HEK293 (cell line): ENCODE data around the gene C10orf67.

Experiments used
- CTCF ChIA-PET: fragments of 350-600 bp; formaldehyde crosslinking; extraction: SDS; loops from one replicate; lab custom pipeline; 2021; ENCODE audit warnings: antibody characterized with exemption; lab: Yijun Ruan, JAX
- POLR2A ChIA-PET: fragments of 300-600 bp; formaldehyde crosslinking; extraction: SDS; loops from one replicate; lab custom pipeline; 2020; ENCODE audit warnings: antibody characterized with exemption, inconsistent platforms; lab: Yijun Ruan, JAX
- H3K27ac ChIP-seq: fragments of 200-500 bp; sonication (Bioruptor generic); 2 replicates; pipeline ENCODE4 v1.5.1; 2014; ENCODE audit warnings: low read depth, low read length, control low read depth, inconsistent platforms; ENCODE audit errors: extremely low read depth
- H3K36me3 ChIP-seq, 2 experiments: fragments of 200-500 bp in 1 of 2; sonication (Bioruptor generic) in 1 of 2; 1 replicate in 1 of 2; 2 replicates in 1 of 2; pipeline ENCODE4 v1.5.1; 2014 to 2017; ENCODE audit warnings: inconsistent platforms in 2 of 2, low read length in 2 of 2; ENCODE audit not compliant: control insufficient read depth in 2 of 2, insufficient read depth in 1 of 2
- H3K4me1 ChIP-seq: fragments of 200-500 bp; sonication (Bioruptor generic); 2 replicates; pipeline ENCODE4 v1.5.1; 2014; ENCODE audit warnings: mild to moderate bottlenecking, low read length, inconsistent platforms; ENCODE audit not compliant: control insufficient read depth, insufficient read depth
- H3K4me3 ChIP-seq: 2 replicates; pipeline ENCODE4 v1.5.1; 2011; ENCODE audit warnings: low read depth, mild to moderate bottlenecking, control low read depth, low read length, moderate library complexity
- H3K9me3 ChIP-seq: fragments of 200-500 bp; sonication (Bioruptor generic); 2 replicates; pipeline ENCODE4 v1.5.1; 2014; ENCODE audit warnings: low read depth, low read length, inconsistent platforms; ENCODE audit not compliant: control insufficient read depth, insufficient read depth
- ELK4 ChIP-seq: IDR thresholded peaks from 2 replicates; pipeline ENCODE4 v1.6.1; 2011; ENCODE audit warnings: mild to moderate bottlenecking, low read depth, low read length, borderline replicate concordance
- HOXD13 ChIP-seq: sonication (generic); formaldehyde crosslinking; IDR thresholded peaks from 2 replicates; pipeline ENCODE4 v1.8.0; 2022; ENCODE audit warnings: missing genetic modification reagents, borderline replicate concordance
- KLF8 ChIP-seq: fragments of 450-650 bp; formaldehyde crosslinking; IDR thresholded peaks from 2 replicates; pipeline ENCODE4 v1.5.1; 2016; ENCODE audit warnings: missing biosample characterization, missing genetic modification characterization
- OSR2 ChIP-seq: fragments of 450-650 bp; formaldehyde crosslinking; IDR thresholded peaks from 2 replicates; pipeline ENCODE4 v1.5.1; 2016; ENCODE audit warnings: missing biosample characterization, missing genetic modification characterization
- OVOL3 ChIP-seq: fragments of 450-650 bp; formaldehyde crosslinking; IDR thresholded peaks from 2 replicates; pipeline ENCODE4 v1.5.1; 2016; ENCODE audit warnings: missing biosample characterization, missing genetic modification characterization
- SP3 ChIP-seq: fragments of 450-650 bp; formaldehyde crosslinking; IDR thresholded peaks from 2 replicates; pipeline ENCODE4 v1.5.1; 2016; ENCODE audit warnings: missing biosample characterization, missing genetic modification characterization
- WT1 ChIP-seq: fragments of 450-650 bp; formaldehyde crosslinking; IDR thresholded peaks from 2 replicates; pipeline ENCODE4 v1.5.1; 2016; ENCODE audit warnings: missing biosample characterization, missing genetic modification characterization
- YY1 ChIP-seq: fragments of 450-650 bp; formaldehyde crosslinking; IDR thresholded peaks from 2 replicates; pipeline ENCODE4 v1.5.1; 2018; ENCODE audit warnings: missing biosample characterization, missing genetic modification characterization
- ZBTB1 ChIP-seq: fragments of 450-650 bp; formaldehyde crosslinking; IDR thresholded peaks from 2 replicates; pipeline ENCODE4 v1.5.1; 2016; ENCODE audit warnings: missing biosample characterization, missing genetic modification characterization
- ZNF138 ChIP-seq: fragments of 450-650 bp; formaldehyde crosslinking; IDR thresholded peaks from 2 replicates; pipeline ENCODE4 v1.5.1; 2016; ENCODE audit warnings: missing biosample characterization, missing genetic modification characterization, borderline replicate concordance
- ZNF2 ChIP-seq: fragments of 450-650 bp; formaldehyde crosslinking; IDR thresholded peaks from 2 replicates; pipeline ENCODE4 v1.5.1; 2016; ENCODE audit warnings: missing biosample characterization, missing genetic modification characterization
- ZNF302 ChIP-seq: fragments of 450-650 bp; formaldehyde crosslinking; IDR thresholded peaks from 2 replicates; pipeline ENCODE4 v1.5.1; 2016; ENCODE audit warnings: missing biosample characterization, missing genetic modification characterization, low read depth
- ZNF398 ChIP-seq: fragments of 450-650 bp; formaldehyde crosslinking; IDR thresholded peaks from 2 replicates; pipeline ENCODE4 v1.5.1; 2017; ENCODE audit warnings: missing biosample characterization, missing genetic modification characterization
- ZNF404 ChIP-seq: fragments of 450-650 bp; formaldehyde crosslinking; IDR thresholded peaks from 2 replicates; pipeline ENCODE4 v1.5.1; 2017; ENCODE audit warnings: missing biosample characterization, missing genetic modification characterization
- ZNF529 ChIP-seq: fragments of 450-650 bp; formaldehyde crosslinking; IDR thresholded peaks from 2 replicates; pipeline ENCODE4 v1.5.1; 2017; ENCODE audit warnings: missing genetic modification characterization, missing biosample characterization; ENCODE audit not compliant: insufficient replicate concordance
- ZNF548 ChIP-seq: fragments of 450-650 bp; formaldehyde crosslinking; IDR thresholded peaks from 2 replicates; pipeline ENCODE4 v1.5.1; 2016; ENCODE audit warnings: missing biosample characterization, missing genetic modification characterization
- ZNF658 ChIP-seq: fragments of 450-650 bp; formaldehyde crosslinking; IDR thresholded peaks from 2 replicates; pipeline ENCODE4; 2016; ENCODE audit warnings: missing biosample characterization, missing genetic modification characterization
- ZNF701 ChIP-seq: fragments of 450-650 bp; formaldehyde crosslinking; IDR thresholded peaks from 2 replicates; pipeline ENCODE4 v1.5.1; 2016; ENCODE audit warnings: missing biosample characterization, missing genetic modification characterization
- ZNF843 ChIP-seq: fragments of 450-650 bp; formaldehyde crosslinking; IDR thresholded peaks from 2 replicates; pipeline ENCODE4 v1.5.1; 2016; ENCODE audit warnings: missing biosample characterization, missing genetic modification characterization
- ZXDB ChIP-seq: fragments of 450-650 bp; formaldehyde crosslinking; IDR thresholded peaks from 2 replicates; pipeline ENCODE4 v1.5.1; 2016; ENCODE audit warnings: missing biosample characterization, missing genetic modification characterization

Gene C10orf67

GRCh38 chr10:23195846-23196600 lies 148.6 kb downstream of the C10orf67 start (continued):
- TF ChIP-seq ZNF398, result no peak

GRCh38 chr10:23194966-23195845 lies 149.4 kb downstream of the C10orf67 start:
- ChIA-PET POLR2A (no interaction called here), CTCF (no interaction called here)
- Histone ChIP-seq H3K27ac (no peak overlapping the region), H3K36me3 (no peaks in the 10 kb centered on the region), H3K4me1 (no peaks in the 10 kb centered on the region; the same call in 1 of the 2 replicates), H3K4me3 (no peak overlapping the region)
- TF ChIP-seq ZNF658 (tag by site-specific recombination) (no peak), ZNF843 (tag by site-specific recombination) (no peak), ZNF701 (tag by site-specific recombination) (no peak), ZNF529 (tag by site-specific recombination) (no peak), YY1 (tag by site-specific recombination) (no peak), OVOL3 (tag by site-specific recombination) (no peak), ELK4 (no peak), ZNF302 (no peak), ZNF2 (tag by site-specific recombination) (no peak), HOXD13 (CRISPR knock-in tag) (no peak), OSR2 (no peak), WT1 (no peak), ZXDB (tag by site-specific recombination) (no peak), ZNF138 (tag by site-specific recombination) (no peak), ZBTB1 (tag by site-specific recombination) (no peak), ZNF404 (tag by site-specific recombination) (no peak), ZNF548 (no peak), KLF8 (tag by site-specific recombination) (no peak)
- TF ChIP-seq, all 188 proteins: peak for 0
- H3K9me3 ChIP-seq, result no peaks in the 10 kb centered on the region

GRCh38 chr10:23194471-23194965 lies 150.1 kb downstream of the C10orf67 start:
- CTCF ChIA-PET, result no interaction called here
- POLR2A ChIA-PET, result no interaction called here
- no peak for TF ChIP-seq SP3 (tag by site-specific recombination)
- no peak overlapping the region for H3K4me3 ChIP-seq
- no peaks in the 10 kb centered on the region for H3K9me3 ChIP-seq
- no peak overlapping the region for H3K27ac ChIP-seq
- no peaks in the 10 kb centered on the region for H3K36me3 ChIP-seq
- no peaks in the 10 kb centered on the region; the same call in 1 of the 2 replicates for H3K4me1 ChIP-seq
